ENCODE measurements around the gene FOXN3.
A peak's percentile ranks its signal among the peaks of the same experiment; 100 is the strongest.

FOXN3 gene

DNA sequence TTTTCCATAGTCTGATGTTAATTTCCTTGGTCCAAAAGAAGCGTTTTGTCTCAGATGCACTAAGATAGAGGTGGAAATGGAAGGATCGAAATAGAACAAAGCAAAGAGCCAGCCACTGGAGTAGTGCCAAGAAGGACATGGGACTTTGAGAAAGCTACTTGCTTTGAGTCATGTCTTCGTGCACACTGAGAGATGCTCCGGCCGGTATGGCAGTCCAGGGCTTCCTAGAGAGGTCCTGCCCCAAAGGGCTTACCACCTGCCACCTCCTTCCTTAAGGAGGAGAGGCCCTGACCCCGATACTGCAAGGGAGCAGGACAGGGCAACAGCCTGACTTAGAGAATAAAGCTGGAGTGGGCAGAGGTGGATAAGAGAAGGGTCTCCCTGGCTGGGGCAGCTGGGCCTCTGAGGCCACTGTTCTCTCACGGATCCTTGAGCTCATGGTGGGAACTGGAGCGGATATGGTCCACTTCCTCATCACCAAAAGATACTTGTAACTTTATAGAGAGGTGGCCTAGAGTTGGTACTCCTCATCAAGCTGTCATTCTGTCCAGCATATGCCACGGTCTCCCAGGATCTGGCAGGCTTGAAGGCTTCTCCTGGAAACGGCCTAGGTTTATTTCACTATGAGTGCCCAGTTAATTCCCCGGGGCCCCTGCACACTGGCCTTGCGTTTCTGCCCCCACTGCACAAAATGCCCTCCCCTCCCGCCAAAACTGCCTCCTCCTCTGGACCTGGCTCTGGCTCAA lies 57.4 kb downstream of the FOXN3 start:
- Mint-ChIP-seq H3K27me3 (no peaks in the 10 kb centered on the region), H3K9me3 (peaks cover 0 to 2% of the 10 kb centered on the region in 2 donors), H3K4me1 (peaks cover 36 to 61% of the 10 kb centered on the region in 2 donors), H3K4me3 (peak overlapping the region in 1 of 2 donors; percentile 67), H3K36me3 (peaks cover 27 to 48% of the 10 kb centered on the region in 2 donors), H3K27ac (peak overlapping the region; percentile 94)
- ATAC-seq (replicated peaks) (peak; percentile 53 to 62), DNase-seq (no peak)

DNA sequence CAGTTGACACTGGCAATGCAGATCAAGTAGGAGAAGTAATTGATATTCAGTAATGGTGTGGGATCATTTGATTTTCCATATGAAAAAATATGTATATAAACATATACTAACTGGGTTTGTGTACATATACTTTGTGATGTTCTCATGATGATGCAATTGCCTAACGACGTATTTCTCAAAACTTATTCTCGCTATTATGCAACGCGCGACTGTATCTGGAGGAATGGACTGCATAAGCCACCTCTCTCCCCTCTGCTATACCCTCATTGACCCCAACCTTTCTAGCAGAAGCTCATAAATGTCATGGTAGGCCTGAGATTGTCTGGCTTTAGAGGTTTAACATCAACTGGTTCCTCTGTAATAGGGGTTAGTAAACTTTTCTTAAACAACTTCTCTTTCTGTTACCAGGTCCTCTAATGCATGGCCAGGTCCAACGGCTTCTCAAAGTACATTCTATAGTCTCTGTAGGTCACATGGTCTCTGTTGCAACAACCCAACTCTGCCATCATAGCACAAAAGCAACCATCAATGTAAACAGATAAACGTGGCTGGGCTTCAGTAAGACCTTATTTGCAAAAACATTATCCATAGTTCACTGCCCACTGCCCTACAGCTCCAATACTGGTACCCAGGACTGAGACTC lies 59.3 kb downstream of the FOXN3 start:
- H3K27me3 Mint-ChIP-seq, result no peaks in the 10 kb centered on the region
- no peak for ATAC-seq (replicated peaks)
- no peaks in the 10 kb centered on the region for H3K9me3 Mint-ChIP-seq
- H3K4me3 Mint-ChIP-seq, result no peak overlapping the region
- peaks cover 22 to 48% of the 10 kb centered on the region in 2 donors for H3K36me3 Mint-ChIP-seq
- H3K4me1 Mint-ChIP-seq, result peaks cover 36 to 55% of the 10 kb centered on the region in 2 donors
- H3K27ac Mint-ChIP-seq, result peak overlapping the region; percentile 7
- DNase-seq, result no peak

DNA sequence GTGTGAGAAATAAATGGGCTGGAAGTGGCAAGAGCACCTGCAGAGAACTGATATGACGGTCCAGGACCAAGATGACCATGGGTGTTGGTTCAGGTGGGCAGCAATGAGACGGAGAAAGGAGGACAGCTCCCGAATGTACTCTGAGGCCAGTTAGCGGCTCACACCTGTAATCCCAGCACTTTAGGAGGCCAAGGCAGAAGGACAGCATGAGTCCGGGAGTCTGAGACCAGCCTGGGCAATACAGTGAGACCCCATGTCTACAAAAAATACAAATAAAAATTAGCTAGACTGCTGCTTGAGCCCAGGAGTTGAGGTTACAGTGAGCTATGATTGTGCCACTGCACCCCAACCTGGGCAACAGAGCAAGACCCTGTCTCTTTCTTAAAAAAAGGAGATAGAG lies 60.1 kb downstream of the FOXN3 start:
- no peaks in the 10 kb centered on the region for H3K27me3 Mint-ChIP-seq
- peaks cover 43 to 61% of the 10 kb centered on the region in 2 donors for H3K4me1 Mint-ChIP-seq
- H3K36me3 Mint-ChIP-seq, result peaks cover 27 to 47% of the 10 kb centered on the region in 2 donors
- no peak overlapping the region for H3K4me3 Mint-ChIP-seq
- H3K9me3 Mint-ChIP-seq, result no peaks in the 10 kb centered on the region
- ATAC-seq (replicated peaks), result no peak
- H3K27ac Mint-ChIP-seq, result no peak overlapping the region
- no peak for DNase-seq

DNA sequence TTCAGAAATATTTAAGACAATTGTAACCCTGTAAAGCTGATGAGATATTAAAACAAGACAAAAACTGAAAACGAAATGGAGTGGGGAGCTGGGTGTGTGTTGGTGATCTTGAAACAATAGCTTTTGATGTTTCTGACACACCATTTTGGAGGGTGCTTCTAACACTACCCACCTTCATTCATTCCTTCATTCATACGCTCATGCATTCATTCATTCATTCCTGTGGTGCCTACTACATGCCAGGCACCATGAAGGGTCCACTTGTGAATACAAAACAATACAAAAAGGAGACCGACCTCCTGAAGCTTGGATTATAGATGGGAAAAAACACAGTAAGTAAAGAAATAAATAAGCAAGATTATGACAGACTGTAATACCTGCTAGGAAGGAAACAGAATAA lies 60.5 kb downstream of the FOXN3 start:
- H3K4me1 Mint-ChIP-seq, result peaks cover 44 to 66% of the 10 kb centered on the region in 2 donors
- no peak for DNase-seq
- H3K27ac Mint-ChIP-seq, result no peak overlapping the region
- peaks cover 28 to 47% of the 10 kb centered on the region in 2 donors for H3K36me3 Mint-ChIP-seq
- ATAC-seq (replicated peaks), result no peak
- no peaks in the 10 kb centered on the region for H3K27me3 Mint-ChIP-seq
- H3K9me3 Mint-ChIP-seq, result no peaks in the 10 kb centered on the region
- H3K4me3 Mint-ChIP-seq, result no peak overlapping the region

DNA sequence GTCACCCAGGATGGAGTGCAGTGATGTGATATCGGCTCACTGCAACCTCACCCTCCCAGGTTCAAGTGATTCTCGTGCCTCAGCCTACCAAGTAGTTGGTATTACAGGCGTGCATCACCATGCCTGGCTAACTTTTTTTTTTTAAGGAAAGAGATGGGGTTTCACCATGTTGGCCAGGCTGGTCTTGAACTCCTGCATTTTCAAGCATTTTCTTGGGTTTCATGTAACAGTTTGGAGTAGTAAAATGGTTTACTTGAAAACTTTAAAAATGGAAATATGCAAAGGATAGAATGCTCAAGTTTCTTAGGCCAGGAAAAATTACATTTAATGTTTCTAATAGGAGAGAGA lies 63.3 kb downstream of the FOXN3 start:
- no peaks in the 10 kb centered on the region for H3K9me3 Mint-ChIP-seq
- DNase-seq, result no peak
- H3K4me1 Mint-ChIP-seq, result peaks cover 48 to 73% of the 10 kb centered on the region in 2 donors
- no peak for ATAC-seq (replicated peaks)
- no peaks in the 10 kb centered on the region for H3K27me3 Mint-ChIP-seq
- H3K36me3 Mint-ChIP-seq, result peaks cover 41 to 59% of the 10 kb centered on the region in 2 donors
- peak overlapping the region; percentile 51 for H3K27ac Mint-ChIP-seq
- H3K4me3 Mint-ChIP-seq, result no peak overlapping the region

DNA sequence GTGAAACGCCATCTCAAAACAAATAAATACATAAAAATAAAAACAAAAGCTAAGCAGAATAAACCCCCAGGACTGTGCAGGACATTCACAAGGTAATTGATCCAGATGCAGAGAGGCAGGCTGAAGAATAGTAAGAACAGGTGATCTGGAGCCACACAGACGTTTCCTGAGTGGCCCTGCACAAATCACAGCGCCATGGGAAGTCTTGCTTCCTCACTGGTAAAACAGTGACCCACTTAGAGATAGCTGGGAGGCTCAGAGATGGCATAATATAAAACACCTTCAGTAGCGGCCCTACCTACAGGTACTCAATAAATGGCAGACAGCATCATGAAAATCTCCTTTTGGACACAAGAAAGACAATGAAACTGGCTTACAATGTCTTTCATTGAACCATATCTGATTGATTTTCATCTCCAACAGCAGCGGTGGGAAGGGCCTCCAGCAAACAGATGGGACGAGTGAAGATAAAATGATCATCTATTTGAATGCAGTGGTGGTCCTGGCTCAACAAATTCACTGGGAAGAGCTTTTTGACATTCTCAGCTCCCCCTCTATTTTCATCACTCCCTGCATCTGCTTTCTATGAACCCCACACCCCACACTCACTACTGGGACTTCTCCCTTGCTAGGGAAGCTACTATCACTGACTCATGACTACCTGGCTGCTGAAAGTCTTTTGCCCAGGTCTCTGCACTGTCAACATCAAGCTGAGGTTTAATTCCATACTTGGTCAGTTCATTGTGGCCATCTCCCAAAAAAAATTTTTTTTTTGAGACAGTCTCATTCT lies 63.9 kb downstream of the FOXN3 start:
- DNase-seq (no peak), ATAC-seq (replicated peaks) (no peak)
- H3K4me3 Mint-ChIP-seq, result no peak overlapping the region
- H3K27me3 Mint-ChIP-seq, result no peaks in the 10 kb centered on the region
- peaks cover 50 to 73% of the 10 kb centered on the region in 2 donors for H3K4me1 Mint-ChIP-seq
- no peaks in the 10 kb centered on the region for H3K9me3 Mint-ChIP-seq
- peaks cover 45 to 62% of the 10 kb centered on the region in 2 donors for H3K36me3 Mint-ChIP-seq
- H3K27ac Mint-ChIP-seq, result peak overlapping the region; percentile 53

DNA sequence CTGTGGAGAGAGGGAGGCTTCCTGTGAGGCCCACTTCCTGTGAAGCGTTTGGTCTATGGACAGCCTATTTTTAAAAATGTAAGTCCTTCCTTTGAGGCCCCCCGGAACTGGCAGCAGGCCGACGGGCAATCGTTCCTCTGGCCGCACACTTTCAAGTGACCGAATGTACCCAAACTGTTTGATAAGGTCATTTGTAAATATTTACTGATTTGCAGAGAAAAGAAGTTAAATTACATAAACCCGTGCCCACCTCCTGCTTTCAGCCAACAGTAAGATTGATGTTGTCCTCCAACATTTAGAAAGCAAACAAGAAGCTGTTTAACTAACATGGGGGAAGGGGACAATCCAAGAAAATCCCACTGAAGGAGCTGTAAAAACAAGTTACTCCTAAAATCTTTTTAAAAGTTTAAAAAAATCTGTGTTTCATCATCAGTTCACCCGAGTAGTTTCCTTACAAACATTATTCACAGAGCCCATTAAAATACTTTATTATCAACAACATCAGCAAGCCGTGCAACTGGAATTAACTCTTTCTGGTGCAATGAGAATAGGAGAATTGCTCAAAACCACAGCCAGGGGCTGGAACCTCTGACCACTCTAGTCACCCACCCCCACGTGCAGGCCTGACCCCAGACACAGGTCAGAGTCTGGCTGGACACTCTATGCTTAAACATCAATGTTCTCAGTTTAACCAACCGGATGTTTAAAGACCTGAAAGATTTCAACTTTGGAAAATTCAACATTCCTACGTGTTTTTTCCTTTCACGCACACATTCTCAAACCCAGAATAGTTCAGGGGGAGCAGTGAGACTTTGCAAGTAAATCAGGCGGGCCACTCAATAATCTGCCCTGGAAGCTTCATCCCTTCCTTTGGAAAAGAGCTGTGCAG lies 65.3 kb downstream of the FOXN3 start:
- H3K4me3 Mint-ChIP-seq, result peak overlapping the region; percentile 77 to 79
- no peaks in the 10 kb centered on the region for H3K27me3 Mint-ChIP-seq
- DNase-seq, result no peak
- peaks cover 45 to 72% of the 10 kb centered on the region in 2 donors for H3K4me1 Mint-ChIP-seq
- ATAC-seq (replicated peaks), result peak; percentile 67 to 70
- no peaks in the 10 kb centered on the region for H3K9me3 Mint-ChIP-seq
- H3K36me3 Mint-ChIP-seq, result peaks cover 52 to 66% of the 10 kb centered on the region in 2 donors
- peak overlapping the region; percentile 97 for H3K27ac Mint-ChIP-seq

DNA sequence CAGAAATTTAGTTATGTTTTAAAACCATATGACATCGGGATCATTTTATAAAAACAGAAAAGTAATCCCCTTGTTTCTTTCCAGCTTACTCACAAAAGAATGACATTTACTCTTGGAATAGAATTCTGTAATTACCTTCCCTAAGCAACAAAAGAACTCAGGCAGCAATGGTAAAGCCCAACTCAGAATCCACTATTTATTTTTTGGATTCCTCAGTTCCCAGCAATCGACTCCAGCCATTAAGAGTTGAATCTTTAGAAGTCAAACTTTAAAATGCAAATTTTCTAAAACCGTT lies 65.9 kb downstream of the FOXN3 start:
- DNase-seq, result no peak
- peak overlapping the region; percentile 97 for H3K27ac Mint-ChIP-seq
- no peaks in the 10 kb centered on the region for H3K9me3 Mint-ChIP-seq
- peaks cover 53 to 66% of the 10 kb centered on the region in 2 donors for H3K36me3 Mint-ChIP-seq
- peak overlapping the region; percentile 77 to 79 for H3K4me3 Mint-ChIP-seq
- no peak for ATAC-seq (replicated peaks)
- peaks cover 43 to 67% of the 10 kb centered on the region in 2 donors for H3K4me1 Mint-ChIP-seq
- no peaks in the 10 kb centered on the region for H3K27me3 Mint-ChIP-seq

DNA sequence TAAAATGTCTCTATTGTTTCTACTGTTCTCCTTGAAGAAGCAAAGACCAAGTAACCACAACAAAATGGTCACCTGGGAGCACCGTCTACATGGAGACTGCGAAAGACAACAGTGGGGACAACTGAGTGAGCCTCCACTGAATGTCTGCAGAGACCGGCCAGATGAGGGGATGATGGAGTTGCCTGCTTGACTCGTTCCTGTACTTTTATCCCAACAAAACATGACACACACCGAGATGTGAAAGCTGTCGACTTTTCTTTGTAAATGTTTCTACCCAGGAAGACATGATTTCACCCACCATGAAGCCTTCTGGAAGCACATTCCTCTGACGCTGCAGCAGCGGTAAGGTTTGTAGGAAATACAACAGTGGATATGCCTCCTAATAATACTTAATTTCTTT lies 66.9 kb downstream of the FOXN3 start:
- H3K4me1 Mint-ChIP-seq, result peaks cover 40 to 67% of the 10 kb centered on the region in 2 donors
- no peaks in the 10 kb centered on the region for H3K27me3 Mint-ChIP-seq
- peak overlapping the region in 1 of 2 donors; percentile 14 for H3K4me3 Mint-ChIP-seq
- no peaks in the 10 kb centered on the region for H3K9me3 Mint-ChIP-seq
- peak overlapping the region; percentile 72 for H3K27ac Mint-ChIP-seq
- ATAC-seq (replicated peaks) (no peak), DNase-seq (no peak)
- H3K36me3 Mint-ChIP-seq, result peaks cover 52 to 62% of the 10 kb centered on the region in 2 donors

DNA sequence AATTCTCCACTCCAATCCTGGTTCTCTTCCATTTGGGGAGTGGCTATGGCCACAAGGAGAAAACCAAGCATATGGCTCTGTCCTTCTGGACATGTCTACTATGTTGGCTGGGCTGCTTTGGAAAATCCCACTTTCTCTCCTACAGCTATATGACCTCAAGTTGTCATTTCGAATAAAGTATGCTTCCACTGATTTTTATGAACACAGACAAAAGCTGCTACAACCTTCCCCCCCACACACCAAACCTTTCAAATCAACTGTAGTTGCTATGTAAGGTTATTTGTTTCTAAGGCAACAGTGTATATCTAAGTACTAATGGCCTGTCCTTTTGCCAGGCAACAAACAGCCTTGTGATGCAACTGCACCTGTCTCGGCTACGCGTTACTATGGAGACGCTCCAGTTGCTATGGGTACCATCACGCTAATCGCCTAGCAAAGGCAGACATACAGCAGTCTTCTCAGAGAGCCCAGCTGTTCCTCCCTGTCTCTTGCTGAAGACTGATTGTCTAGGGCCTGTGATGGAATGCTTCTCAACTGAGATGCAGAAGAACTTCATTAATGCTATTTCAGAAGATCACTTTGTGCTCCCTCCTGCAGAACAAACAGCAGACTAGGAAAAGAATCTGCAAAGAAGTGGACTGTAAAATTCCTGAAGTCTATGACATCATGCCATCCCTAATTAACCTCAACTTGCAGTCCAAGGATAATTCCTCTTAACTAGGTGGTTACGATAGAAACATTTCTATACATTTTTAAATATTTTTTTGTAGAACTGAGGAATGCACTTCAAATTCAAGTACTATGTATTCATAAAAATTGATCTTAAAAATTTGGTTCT lies 67.6 kb downstream of the FOXN3 start:
- ATAC-seq (replicated peaks) (peak in 1 of 2 donors; percentile 32), DNase-seq (no peak)
- no peak overlapping the region for H3K27ac Mint-ChIP-seq
- no peaks in the 10 kb centered on the region for H3K27me3 Mint-ChIP-seq
- no peak overlapping the region for H3K4me3 Mint-ChIP-seq
- H3K36me3 Mint-ChIP-seq, result peaks cover 59 to 69% of the 10 kb centered on the region in 2 donors
- H3K9me3 Mint-ChIP-seq, result no peaks in the 10 kb centered on the region
- peaks cover 43 to 67% of the 10 kb centered on the region in 2 donors for H3K4me1 Mint-ChIP-seq

DNA sequence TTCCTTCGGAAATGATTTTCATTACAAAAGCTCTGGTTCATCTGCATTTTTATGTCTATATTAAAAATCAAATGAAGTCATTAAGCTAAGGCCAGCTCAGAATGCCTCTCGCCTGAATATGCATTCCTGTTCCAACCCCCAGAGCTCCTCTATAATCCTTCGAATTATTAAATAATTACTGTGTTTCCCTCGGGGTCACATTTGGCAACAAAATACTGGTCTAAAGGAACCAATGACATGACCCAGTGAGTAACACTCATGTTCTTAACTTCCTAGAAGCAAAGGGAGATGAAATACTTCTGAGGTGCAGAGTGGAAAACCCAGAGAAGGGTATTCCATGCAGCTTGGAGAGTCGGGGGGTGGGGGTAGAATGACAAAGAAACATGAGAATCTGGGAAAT lies 68.3 kb downstream of the FOXN3 start:
- ATAC-seq (replicated peaks) (no peak), DNase-seq (no peak)
- Mint-ChIP-seq H3K27ac (no peak overlapping the region), H3K27me3 (no peaks in the 10 kb centered on the region), H3K4me3 (no peak overlapping the region), H3K36me3 (peaks cover 65 to 73% of the 10 kb centered on the region in 2 donors), H3K9me3 (no peaks in the 10 kb centered on the region), H3K4me1 (peaks cover 41 to 65% of the 10 kb centered on the region in 2 donors)

DNA sequence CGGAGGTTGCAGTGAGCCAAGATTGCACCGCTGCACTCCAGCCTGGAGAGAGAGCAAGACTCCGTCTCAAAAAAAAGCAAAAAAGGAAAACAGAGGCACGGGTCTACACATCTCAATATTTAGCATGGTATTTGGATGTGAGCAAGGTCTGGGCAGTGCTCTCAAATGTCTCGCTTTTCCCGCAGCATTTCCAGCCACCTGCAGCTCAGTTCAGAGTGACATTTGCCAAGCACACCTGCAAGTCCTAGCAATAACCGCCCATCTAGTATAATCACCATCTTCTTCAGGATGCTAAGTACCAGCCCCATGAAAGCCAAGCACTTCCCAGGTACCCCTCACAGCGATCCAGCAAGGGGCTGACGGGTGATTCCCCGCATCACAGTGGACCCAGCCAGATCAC lies 69.1 kb downstream of the FOXN3 start:
- H3K36me3 Mint-ChIP-seq, result peaks cover 65 to 72% of the 10 kb centered on the region in 2 donors
- peaks cover 35 to 57% of the 10 kb centered on the region in 2 donors for H3K4me1 Mint-ChIP-seq
- H3K4me3 Mint-ChIP-seq, result peak overlapping the region in 1 of 2 donors; percentile 21
- ATAC-seq (replicated peaks), result peak in 1 of 2 donors; percentile 29
- H3K27ac Mint-ChIP-seq, result peak overlapping the region; percentile 67
- no peaks in the 10 kb centered on the region for H3K9me3 Mint-ChIP-seq
- H3K27me3 Mint-ChIP-seq, result no peaks in the 10 kb centered on the region
- DNase-seq, result no peak

DNA sequence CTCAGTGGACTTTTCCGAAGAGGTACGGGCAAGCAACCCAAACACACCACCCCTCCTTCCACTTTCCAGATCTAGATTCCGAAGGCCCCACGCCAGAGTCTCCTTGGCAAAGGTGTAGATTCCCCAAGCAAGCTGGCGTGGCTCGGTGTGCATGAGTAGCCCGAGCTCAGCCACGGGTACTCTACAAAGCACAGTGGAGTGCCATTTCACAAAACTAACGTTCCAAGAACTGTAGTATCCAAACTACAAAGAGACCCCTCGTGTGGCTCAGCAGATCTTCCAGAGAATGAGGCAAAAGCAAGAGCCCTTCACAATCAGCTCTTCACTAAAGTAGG lies 72.1 kb downstream of the FOXN3 start:
- no peak for ATAC-seq (replicated peaks)
- Mint-ChIP-seq H3K27ac (no peak overlapping the region), H3K4me1 (peaks cover 36 to 48% of the 10 kb centered on the region in 2 donors), H3K27me3 (no peaks in the 10 kb centered on the region), H3K9me3 (no peaks in the 10 kb centered on the region), H3K36me3 (peaks cover 64 to 76% of the 10 kb centered on the region in 2 donors), H3K4me3 (no peak overlapping the region)
- DNase-seq, result no peak
